ENCODE data around the gene NBEAL2.
A peak's percentile ranks its signal among the peaks of the same experiment; 100 is the strongest.
"Not testable (repeated sequence)": the region's sequence is repeated elsewhere in the genome, so short reads cannot be mapped to it uniquely, and the experiment has no call there.

NBEAL2 gene

DNA sequence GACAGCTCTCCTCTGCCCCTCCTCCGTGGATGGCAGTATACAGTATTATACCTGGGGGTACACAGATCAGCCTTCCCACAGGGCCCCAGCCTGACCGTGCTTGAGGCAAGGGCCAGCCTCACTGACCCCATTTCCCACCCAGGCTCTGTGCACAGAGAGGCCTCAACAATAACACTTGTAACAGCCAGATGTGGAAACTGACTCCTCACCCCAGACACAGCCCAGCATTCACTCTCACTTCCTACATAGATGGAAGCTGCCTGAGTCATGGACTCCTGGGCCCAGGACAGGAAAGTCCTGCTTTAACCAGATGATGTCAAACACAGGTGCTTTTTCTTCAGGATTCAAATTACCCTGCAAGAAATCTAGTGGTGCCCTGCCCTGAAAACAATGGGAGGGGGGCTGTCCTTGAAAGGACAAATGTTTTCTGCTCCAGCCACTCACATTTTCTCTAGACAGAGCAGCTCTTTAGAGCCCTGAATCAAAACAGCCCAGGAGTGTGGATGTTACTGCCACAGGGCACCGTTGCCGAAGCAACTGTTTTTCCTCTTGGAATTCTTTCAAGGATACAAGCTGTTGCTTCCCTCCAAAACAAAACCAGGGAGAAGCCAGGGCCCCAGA lies 19.3 kb upstream of the NBEAL2 start:
- peak in 1 of 56 donors; percentile 13 for DNase-seq

DNA sequence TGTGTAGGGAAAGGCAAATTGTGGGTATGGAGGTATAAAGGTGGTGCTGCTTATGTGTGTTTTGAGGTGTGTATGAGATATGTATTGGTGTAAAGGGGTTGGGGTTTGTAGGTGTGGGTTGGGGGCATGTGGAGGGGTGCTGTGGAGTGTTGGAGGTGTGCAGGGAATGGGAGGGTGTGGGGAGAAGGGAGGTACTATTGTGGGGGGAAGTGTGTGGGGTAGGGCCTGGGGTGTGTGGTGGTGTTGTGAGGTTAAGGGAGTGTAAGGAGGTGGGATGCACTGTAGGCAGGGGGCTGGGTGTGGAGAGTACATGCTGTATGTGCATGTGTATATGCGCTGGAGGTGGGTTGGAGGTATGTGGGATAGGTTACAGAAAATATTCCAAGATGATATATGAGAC lies 18.6 kb upstream of the NBEAL2 start:
- no peak for DNase-seq

DNA sequence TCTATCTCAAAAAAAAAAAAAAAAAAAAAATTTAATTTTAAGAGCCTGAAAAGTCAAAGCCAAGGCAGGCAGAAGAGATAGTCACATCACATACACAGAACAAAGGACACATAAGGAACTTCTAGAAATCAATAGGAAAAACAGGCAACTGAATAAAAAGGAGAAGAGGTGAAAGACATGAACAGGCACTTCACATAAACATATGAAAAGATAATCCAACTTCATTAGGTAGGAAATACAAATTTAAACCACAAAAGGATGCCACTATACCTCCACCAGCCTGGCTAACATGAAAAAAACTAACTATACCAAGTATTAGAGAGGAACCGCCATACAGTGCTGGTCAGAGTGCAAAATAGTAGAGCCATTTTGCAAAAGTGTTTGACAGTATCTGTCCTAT lies 17.0 kb upstream of the NBEAL2 start:
- DNase-seq = no peak

DNA sequence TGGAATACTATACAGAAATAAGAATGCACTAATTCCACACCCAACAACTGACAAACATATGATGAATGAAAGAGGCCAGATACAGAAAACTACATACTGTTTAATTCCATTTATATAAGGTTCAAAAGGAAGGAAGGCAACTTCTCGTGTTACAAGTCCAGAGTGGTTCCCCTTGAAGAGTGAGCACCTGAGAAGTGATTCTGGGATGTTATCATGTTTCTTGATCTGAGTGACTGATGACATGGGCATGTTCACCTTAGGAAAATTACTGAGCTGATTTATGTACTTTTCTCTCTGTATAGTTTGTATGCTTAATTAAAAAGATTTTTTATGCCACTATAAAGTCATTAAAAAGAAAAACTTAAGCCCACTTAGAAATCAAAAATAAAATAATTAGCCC lies 16.5 kb upstream of the NBEAL2 start:
- no peak for DNase-seq

DNA sequence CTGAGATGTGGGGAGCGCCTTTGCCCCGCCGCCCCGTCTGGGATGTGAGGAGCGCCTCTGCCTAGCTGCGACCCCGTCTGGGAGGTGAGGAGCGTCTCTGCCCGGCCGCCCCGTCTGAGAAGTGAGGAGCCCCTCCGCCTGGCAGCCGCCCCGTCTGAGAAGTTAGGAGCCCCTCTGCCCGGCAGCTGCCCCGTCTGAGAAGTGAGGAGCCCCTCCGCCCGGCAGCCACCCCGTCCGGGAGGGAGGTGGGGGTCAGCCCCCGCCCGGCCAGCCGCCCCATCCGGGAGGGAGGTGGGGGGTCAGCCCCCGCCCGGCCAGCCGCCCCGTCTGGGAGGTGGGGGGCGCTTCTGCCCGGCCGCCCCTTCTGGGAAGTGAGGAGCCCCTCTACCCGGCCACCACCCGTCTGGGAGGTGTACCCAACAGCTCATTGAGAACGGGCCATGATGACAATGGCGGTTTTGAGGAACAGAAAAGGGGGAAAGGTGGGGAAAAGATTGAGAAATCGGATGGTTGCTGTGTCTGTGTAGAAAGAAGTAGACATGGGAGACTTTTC lies 15.4 kb upstream of the NBEAL2 start:
- DNase-seq = not testable (repeated sequence)

DNA sequence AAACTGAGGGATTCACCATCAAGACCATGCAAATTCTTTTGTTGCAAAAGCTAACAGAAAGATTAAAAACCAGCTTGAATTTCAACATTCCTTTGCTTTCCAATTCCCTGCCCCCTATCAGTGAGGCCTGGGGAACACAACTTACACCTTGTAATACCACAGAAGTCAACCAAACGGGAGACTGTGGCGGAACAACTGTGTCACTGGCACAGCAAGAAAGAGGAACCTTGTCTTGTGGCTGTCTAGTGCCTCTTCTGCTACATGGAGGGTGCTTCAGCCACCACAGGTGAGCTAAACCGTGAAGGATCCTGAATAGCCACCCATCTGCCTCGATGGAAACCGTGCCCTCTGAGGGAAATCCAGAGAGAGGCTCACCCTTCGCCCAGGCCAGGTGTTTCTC lies 14.3 kb upstream of the NBEAL2 start:
- DNase-seq = no peak

DNA sequence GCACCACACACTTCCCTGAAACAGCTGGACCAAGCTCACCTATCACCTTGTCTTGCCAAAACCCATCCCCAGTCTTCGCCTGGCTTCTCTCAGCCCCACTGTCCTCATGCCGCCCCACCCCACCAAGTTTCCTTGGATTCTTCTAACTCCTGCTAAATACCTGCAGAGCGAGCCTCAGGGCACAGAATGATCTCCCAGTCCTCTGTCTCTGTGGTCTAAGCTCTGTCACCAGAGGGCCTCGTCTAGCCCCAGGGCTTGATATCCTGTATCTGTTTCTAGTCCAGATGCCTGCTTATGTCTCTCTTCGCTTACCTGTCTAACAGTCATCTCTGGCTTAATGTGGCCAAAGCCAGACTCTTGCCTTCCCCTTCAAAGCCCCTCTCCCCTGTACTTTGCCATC lies 12.7 kb upstream of the NBEAL2 start:
- DNase-seq = no peak

DNA sequence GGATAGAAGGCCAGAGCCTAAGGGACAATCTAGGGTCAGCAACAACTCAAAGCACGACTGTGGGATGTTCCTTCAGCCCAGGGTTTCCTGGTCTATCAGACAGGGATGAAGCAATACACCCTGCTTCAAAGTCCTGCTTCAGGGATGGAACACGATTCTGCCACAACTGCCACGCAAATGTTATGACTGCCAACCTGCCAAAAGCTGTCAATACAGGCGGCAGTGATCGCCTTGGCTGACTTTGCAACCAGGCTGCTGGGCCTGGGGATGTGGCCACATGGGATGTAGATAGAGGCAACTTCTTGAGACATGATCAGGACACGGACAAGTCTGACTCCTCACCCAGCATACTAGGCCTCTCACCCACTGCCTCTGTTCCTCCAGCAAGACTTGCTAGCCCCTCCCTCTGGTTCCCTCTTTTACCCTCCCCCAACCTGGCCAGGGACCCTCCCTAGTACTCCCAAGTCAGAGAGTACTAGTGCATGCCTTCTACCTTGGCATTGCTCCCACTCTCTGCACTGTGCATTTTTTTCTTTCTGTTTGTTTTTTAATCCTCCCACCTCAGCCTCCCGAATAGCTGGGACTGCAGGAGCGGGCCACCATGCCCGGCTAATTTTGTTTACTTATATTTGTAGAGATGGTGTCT lies 10.6 kb upstream of the NBEAL2 start:
- no peak for DNase-seq

DNA sequence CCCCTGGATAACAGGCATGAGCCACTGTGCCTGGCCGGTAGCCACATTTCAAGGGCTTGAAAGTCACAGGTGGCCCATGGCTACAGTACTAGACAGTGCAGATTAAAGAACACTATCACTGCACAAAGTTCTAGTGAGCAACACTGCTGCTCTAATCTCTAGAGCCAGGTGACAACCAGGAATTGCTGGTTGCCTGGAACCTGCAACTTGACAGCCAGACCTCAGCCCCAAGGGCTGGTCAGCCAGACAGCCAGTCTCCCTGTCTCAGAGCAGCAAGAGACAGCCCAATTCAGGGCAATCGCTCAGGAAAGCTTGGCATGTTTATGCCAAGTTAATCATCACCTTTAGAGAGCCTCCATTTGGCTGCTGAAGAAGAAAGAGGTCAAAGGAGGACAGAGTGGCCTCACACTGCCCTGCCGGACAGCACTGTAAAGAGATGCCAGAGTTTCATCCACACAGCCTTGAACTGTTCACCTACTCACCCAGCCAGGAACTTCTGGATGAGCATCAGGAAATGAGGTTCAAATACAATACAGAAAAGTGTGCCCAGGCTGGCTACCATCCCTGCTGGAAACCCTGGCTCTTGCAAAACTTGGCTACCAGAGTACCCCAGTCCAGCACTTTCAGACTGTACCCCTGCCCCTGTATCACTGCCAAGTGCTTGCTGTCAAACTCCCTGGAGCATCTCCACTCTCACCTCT lies 8.9 kb upstream of the NBEAL2 start:
- peak in 1 of 56 donors; percentile 12 for DNase-seq

DNA sequence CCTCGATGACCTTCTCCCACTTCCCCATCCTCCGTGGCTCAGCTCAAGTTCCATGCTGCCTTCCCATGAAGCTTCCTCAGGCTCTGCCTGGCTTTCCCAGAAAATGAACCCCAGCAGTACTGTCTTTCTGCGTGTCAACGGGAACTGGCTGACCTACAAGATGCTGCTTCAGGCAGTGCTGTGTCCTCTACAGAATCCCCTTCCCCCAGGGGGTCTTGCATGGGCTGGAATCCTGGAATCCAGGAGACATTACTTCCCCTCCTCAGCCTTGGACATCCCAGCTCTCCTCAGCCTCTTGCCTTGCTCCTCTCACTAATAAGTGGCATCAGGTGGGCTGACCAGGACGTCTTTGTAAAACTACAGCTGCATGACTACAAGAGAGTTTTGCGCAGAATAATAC lies 8.3 kb upstream of the NBEAL2 start:
- DNase-seq = no peak

DNA sequence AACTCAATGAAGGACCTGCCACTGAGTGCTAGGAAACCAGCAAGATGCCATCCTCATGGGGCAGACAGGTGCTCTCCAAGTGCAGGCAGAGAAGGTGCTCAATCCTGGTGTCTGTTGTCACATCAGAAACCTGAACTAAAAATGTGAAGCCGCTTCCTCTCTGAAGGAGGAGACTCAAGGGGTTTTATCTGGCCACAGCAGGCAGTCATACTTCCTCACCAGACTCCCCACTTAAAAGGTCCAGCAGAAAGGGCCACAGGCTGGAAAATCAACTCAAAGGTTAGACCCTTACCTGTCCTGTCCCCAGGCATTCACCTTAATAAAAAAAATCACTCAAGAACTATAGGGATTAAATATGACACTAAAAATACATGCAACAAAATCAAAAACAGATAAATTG lies 7.7 kb upstream of the NBEAL2 start:
- DNase-seq = no peak

DNA sequence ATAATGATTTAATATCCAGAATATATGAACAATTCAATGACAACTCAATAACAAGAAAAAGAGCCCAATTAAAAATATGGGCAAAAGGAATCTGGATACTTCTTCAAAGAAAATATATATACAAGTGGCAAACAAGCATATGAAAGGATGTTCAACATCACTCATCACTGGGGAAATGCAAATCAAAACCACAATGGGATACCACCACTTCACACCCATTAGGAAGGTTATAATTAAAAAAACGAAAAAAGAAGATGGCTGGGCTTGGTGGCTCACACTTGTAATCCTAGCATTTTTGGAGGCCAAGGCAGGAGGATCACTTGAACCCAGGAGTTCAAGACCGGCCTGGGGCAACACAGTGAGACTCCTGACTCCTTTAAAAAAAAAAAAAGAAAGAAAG lies 7.1 kb upstream of the NBEAL2 start:
- no peak for DNase-seq

DNA sequence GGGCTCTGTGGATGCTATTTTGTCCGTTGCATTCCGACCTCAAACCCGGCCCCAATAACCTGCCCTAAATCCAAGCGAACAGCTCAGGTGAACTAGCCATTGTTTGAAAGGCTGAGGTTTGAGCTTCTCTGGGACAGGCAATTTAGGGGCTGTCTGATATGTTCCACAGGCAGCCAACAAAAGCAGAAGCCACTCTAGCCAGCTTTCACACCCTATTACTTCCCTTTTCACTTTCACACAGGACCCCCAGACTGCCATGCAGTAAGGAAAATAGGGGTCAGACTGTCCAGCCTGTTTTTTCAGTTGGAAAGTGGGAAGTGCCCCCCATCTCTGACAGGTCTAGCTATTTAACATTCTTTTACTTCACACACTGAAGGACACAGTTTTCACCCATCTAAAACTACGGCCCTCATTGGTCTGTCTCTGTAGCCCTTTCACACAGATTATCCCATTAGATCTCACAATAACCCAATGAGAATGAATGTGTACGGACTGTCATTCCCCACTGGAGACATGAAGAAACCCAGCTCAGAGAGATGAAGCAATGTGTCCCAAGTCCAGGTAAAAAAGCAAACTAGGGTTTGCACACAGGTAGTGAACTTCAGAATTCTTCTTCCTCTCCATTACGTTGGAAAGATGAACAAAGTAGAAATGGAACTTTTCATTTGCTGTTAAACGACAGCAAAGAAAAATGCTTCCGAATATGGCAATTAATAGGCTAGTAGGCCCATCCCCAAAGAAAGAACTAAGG lies 4.9 kb upstream of the NBEAL2 start:
- no peak for DNase-seq

DNA sequence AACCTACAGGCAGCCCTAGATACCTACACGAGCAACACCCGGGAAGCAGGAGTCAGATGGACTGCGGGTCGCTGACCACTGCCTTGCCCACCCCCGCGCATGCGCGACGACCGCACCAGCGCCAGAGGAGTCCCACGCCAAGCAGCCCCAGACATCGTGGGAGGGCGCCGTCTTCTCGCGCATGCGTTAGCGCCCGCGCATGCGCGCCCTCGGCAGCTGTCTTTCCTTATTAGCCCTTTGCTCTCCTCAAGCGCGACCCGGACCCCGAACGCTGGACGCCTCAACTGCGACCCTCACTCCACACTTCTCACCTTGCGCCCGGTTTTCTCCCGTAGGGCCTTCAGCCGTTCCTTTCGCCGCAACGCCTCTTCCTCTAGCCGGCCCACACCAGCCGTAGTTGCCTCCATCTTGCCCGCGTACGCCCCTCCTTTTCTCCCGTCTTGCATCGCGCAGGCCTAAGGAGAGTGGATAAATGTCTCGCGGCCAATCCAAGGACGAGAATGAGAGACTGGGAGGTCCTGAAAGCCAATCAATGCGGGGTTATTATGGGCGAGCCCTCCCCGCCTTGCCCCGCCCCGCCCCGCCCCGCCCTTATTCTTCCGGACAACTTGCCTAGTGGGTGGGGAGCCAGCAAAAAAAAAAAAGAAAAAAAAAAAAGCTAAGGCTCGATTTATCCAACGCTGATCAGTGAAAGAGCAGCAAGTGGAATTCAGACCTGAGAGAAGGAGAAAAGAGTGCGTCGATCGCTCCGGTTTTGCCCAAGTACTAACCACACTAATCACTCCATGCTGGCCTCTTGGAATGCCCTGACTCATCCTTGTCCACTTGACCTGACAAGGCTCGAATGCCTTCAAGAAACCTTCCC lies 2.9 kb upstream of the NBEAL2 start, which contains the start of gene CCDC12:
Gene CCDC12, minus strand, starts transcription at position 420 of the 865 bp plus-strand sequence. Its CDS starts 13 bp downstream, at position 407.
- DNase-seq = peak; percentile 66 to 99 (median 97)

DNA sequence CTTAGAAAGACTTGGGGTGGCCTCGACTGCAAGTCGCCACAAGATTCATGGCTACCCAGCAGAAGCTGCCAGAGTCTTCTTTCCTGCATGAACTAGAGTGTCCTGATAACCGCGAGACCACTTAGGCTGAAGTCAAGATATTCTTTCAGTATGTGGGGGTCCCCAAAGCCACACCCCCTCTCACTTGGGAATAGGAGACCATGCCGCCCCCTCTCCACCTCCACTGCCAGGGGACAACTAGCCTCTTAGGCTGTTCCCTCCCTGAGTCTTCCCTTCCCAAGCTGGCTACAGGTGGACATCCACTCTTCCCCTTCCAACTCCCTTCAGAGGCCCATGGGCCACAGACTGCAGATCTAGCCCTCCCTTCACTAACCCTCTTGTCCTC lies 1.7 kb upstream of the NBEAL2 start:
- no peak for DNase-seq

DNA sequence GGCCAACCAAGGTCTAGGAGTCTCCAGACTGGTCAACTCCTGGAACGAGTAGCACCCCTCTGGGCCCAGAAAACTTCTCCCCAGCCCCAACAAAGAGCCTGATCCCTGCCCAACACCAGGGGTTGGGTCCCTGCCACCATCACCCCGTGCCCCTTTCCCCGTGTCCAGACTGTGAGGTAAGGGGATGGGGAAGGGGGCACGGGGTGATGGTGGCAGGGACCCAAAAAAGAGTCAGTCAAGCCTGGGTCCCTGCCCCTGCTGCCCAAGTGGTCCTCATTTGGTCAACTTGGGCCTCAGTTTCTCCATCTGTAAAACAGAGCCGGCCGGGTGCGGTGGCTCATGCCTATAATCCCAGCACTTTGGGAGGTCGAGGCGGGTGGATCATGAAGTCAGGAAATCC lies 1.1 kb upstream of the NBEAL2 start:
- no peak for DNase-seq

DNA sequence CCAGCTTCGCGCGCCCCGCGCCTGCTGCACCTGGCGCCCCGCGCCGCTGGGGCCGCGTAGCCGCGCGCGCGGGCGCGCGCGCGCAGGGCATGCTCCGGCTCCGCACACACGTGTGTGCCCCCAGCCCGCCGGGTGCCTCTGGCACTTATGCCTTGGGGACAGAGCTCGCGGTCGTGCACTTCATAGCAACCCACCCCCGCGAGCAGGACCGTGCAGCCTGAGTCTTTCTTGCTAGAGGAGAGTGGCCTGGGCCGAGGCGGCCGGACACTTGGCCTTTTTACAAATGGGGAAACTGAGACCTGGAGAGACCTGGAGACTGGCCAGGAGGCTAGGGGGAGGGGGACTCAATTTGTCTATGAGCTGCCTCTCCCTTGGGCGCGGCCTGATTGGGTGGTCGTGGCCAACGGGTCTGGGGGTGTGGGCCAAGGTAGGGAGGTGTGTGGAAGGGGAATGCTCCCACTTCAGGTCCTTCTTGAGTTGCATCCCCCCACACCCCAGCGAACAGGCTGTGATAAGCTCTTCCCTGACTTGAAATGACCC lies 562 bp downstream of the NBEAL2 start:
- DNase-seq = no peak

DNA sequence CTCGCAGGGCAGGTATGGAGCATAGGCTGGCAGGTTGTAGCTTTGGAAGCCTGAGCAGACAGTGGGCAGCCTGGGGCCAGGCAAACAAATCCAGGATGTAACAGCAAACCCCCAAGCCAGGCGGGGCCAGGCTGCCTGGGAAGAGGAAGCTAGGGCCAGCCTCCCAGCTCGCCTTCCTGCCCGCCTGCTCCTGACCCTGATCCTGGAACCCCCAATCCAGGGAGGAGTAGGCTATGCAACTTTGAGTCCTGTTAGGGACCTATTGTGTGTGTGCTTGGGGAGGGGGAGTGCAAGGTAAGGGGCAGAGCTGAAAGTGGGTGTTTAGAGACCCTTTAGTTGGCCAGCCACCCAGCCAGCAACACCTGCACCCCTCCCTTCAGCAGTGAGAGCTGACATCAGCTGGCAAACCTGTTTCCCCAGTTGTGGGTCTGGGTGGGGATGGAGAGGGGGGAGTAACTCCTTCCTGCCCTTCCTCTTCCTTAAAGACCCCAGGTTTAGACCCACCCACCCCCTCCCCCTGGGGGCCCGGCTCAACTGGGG lies 2.5 kb downstream of the NBEAL2 start:
- DNase-seq = no peak

DNA sequence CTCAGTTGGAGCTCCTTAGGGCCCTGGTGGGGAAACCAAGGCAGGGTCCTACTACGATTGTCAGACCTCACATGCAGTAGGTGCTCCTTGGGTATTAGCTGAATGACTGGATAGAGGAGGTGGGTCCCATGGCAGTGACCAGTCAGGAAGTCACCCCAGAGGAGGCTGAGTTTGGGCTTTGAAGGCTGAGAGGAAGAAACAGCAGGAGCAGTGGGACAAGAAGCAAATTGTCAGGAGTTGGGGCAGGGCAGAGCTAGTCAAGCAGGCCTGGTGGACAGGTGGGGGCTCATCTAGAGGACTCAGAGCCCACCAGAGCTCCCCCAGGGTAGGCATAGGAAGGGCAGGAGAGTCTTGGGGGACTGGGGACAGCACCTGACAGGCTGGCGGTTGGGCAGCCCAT lies 3.1 kb downstream of the NBEAL2 start:
- DNase-seq = no peak

Data from nucleus accumbens (tissue), 56 donors.